HTR-8/SVneo (cell line): ENCODE results near the gene CD24.
"Not testable (repeated sequence)": the region's sequence is repeated elsewhere in the genome, so short reads cannot be mapped to it uniquely, and the experiment has no call there.

ENCODE experiments used
- DNase-seq: peaks from one replicate; pipeline ENCODE4 v3.0.0; 2011; ENCODE audit warnings: low spot score, mixed read lengths; ENCODE audit not compliant: insufficient read length
- FAIRE-seq: peaks from 2 replicates; lab custom pipeline; 2011; peaks lifted over from hg19 to GRCh38; lab: Jason Lieb, UNC

Gene CD24

DNA sequence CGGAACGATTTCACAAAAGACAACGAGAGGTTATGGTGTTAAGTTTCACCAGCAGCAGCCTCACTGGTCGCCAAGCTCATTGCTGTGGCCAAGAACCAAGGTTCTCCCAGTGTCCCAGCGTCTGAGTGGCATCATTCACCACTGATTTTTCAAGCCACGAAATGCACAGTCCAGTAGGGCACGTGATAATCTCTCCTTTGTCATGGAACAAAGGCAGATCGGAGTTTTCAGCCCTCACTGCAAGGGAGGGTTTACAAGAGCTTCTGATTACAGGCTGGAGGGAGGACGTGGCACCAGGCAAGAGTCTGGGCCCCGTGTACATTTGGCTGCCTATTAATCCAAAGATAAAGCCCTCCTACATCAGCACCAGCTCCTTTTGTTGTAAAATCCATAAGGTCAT is 2.0 kb downstream of the CD24 start:
- DNase-seq (no peak), FAIRE-seq (no peak)

DNA sequence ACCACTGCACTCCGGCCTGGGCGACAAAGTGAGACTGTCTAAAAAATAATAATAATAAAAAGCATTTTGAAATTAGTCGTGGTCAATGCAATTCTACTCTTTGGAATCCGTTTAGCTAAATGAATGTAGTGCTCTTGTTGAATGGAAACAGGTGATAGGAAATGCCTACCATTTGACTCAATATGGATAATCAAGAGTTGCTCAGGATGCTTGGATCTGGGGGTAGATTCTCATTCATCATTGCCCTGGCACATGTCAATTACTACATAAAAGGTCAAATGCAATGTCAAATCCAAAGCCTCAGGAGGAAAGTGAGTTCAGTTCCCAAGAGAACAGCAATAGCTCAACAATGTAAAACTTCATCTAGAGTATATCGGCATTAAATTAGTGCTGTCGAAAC is 3.8 kb downstream of the CD24 start:
- not testable (repeated sequence) for FAIRE-seq, DNase-seq

DNA sequence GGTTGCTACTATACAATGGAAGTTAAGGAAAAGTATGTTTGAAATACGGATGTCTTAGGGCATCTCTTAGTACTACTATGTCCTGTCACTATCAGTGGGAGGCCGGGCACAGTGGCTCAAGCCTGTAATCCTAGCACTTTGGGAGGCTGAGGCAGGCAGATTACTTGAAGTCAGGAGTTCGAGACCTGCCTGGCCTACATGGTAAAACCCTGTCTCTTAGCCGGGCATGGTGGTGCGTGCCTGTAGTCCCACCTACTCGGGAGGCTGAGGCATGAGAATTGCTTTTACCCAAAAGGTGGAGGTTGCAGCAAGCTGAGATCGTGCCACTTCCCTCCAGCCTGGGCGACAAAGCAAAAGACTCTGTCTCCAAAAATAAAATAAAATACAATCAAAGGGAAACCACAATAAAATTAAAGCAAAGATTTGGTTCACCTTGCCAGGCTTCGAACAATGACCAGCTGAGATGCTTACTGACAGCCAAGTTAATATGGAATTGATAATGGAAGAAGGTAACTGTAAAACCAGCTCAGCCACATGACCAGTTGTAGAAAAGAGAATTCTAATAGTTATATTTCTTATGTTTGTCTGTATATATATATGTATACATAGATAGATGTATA is 6.5 kb downstream of the CD24 start:
- DNase-seq (no peak), FAIRE-seq (no peak)

DNA sequence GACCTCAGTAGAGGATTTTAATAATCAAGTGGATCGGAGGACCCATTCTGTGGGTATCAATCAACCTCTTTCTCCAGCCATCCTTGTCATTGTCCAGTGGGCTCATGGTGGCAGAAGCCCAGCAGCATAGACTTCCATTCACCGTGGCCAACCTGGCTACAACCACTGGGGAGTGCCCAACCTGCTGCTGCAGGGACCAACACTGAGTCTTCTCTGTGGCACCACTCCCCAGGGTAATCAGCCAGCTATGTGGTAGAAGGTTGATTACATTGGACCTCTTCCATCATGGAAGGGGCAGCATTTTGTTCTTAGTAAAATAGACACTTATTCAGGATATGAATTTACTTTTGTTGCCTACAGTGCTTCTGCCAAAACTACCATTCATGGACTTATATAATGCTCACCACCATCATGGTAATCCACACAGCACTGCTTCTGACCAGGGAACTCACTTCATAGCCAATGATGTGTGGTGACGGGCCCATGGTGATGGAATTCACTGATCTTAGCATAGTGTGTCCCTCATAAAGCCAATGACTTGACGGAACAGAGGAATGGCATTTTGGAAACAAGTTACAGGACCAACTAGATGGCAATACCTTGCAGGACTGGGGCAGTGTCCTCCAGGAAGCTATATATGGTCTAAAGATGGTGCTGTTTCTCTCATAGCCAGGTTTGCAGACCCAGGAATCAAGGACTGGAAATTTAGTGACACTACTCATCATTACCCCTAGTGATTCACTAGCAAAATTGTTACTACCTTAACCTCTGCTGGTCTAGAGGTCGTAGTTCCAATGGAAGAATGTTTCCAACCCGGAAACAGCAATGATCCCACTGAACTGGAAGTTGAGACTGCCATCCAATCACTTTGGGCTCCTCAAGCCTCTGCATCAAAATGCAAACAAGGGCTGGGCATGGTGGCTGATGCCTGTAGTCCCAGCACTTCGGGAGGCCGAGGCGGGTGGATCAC is 7.6 kb downstream of the CD24 start:
- no peak for FAIRE-seq

DNA sequence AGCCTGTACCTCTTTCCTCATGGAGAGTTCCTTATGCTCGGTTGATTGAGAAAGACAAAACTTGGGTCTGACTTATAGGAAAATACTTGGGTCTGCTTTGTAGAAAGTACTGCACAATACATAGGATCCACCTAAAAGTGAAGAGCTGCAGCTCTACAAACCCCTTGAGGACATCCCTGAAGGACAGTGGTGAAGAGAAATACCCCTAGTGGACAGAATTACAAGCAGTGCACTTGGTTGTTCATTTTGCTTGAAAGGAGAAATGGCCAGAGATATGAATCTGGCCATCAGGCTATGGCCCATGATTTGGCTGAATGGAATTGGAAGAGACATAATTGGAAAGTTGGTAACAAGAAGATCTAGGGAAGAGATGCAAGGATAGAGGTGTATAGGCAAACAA is 8.3 kb downstream of the CD24 start:
- DNase-seq: no peak
- no peak for FAIRE-seq

More for the DNA sequence above, 7.6 kb downstream of the CD24 start:
- no peak for DNase-seq

DNA sequence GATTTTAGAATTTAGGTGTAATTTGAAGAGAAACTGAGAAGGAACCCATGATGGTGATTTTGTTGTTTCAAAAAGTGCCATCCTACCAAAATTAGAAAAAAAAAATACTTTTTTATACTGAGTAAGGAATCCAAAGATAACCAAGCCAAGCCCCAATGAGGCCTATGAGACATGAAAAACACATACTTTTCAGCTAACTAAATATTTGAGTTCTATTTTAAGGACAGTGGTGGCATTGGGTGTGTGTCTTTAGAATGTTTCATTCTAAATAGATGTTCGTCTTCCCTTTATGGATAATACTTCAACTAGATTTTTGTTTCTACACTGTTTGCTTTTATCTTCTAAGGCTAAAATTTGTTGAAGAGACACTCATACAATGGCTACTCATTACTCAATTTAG is 9.6 kb downstream of the CD24 start:
- FAIRE-seq: no peak
- no peak for DNase-seq

DNA sequence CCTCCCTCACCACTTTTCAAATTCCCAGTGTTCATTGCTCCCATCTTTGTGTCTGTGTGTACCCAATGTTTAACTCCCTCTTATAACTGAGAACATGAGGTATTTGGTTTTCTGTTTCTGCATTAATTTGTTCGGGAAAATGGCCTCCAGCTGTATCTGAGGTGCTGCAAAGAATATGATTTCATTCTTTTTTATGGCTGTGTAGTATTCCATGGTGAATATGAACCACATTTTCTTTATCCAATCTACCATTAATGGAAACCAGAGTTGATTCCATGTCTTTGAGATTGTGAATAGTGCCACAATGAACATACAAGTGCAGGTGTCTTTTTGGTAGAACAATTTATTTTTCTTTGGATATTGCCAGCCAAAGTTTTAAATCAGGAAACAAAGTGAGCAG is 10.4 kb downstream of the CD24 start:
- DNase-seq: no peak
- FAIRE-seq: no peak

DNA sequence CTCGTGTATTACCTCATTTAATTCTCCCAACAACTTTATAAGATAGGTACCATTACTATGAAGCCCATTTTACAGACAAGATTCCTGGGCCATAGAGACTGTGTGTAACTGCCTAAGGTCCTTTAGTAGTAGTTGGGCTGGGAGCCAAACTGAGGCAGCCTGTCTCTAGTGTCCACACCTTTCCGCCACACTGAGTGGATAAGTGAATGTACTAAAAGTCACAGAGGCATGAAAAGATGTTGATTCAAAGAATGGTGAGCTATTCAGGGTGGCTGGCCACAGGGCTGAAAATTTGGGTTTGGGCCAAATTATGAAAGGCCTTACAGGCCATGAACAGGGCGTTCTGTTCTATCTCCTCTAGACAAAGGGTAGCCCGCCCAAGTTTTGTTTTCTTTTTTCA is 11.0 kb downstream of the CD24 start:
- DNase-seq (no peak), FAIRE-seq (no peak)

DNA sequence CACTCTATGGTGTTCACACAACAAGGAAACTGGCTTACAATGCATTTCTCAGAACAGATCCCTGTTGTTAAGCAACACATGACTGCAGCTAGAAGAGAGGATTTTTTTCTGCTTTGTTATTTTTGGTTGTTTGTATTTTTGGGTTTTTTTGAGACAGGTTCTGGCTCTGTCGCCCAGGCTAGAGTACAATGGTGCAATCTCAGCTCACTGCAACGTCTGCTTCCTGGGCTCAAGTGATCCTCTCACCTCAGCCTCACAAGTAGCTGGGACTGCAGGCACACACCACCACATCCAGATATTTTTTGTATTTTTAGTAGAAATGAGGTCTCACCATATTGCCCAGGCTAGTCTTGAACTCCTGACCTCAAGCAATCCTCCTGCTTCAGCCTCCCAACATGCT is 12.7 kb downstream of the CD24 start:
- FAIRE-seq (no peak), DNase-seq (no peak)

DNA sequence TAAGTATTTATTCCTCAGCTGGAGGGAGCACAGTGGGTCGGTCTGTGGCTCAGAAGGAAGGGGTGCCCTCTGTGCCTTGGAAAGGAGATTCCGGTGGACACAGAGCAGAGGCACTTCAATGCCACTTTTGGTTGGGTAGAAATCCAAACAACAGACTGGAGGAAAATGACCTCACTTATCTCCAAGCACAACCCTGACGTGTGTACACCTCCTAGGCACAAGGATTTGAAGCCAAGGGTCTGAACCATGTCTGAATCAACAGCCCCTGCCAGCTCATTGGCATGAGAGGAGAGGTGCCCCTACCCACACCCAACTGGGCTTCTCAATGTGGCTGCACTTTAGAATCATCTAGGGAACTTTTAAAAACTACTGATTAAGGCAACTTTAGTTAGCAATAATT is 13.4 kb downstream of the CD24 start:
- no peak for FAIRE-seq
- DNase-seq: no peak

DNA sequence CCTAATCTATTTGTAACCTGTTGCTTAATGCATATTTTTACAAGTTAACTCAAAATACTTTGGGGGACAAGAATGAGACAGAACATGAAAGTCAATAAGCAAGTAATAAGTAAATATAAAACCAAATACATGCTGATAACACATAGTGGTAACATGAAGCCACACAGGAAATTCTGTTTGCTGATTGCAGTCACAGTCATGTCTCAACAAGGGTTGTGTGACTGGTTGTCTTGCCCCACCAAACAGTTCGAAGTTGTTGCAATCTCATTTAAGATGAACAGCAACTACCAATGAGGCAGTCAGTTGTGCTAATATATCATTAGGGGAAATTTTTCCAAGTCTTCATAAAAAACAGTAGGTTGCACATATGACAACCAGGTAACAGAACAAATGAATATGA is 14.5 kb downstream of the CD24 start:
- DNase-seq (no peak), FAIRE-seq (no peak)

DNA sequence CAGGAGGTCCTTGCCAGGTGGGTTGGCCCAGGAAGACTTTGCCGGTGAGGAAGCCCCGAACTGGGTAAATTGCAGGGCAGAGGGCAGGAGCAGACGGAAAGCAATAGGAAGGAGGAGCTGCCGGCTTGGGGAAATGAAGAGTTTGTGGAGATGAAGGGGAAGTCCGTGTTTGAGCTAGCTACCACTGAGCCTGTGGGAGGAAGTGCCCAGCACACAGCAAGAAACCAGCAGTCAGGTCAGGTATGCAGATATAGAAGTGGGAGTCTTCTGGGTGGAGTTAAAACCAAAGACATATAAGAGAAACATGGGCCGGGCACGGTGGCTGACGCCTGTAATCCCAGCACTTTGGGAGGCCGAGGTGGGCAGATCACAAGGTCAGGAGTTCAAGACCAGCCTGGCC is 34.7 kb downstream of the CD24 start:
- FAIRE-seq: no peak
- DNase-seq: no peak

DNA sequence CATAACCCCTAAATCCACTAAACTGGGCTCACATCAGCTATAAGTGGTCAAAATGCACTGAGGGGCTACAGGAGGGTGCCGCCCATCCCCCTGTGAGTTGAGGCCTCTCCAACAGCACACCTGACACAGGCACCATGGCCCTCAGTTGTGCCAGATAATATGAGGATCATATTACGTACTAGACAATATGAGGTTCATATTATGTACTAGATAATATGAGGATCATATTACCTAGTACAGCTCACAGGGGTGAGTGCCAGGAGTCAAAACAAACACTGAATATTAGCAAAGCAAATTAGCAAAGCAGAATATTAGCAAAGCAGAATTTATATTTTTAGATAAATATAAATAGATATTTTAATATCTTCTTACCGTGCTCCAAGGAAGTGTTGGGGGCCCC is 35.3 kb downstream of the CD24 start:
- no peak for FAIRE-seq
- DNase-seq: no peak

DNA sequence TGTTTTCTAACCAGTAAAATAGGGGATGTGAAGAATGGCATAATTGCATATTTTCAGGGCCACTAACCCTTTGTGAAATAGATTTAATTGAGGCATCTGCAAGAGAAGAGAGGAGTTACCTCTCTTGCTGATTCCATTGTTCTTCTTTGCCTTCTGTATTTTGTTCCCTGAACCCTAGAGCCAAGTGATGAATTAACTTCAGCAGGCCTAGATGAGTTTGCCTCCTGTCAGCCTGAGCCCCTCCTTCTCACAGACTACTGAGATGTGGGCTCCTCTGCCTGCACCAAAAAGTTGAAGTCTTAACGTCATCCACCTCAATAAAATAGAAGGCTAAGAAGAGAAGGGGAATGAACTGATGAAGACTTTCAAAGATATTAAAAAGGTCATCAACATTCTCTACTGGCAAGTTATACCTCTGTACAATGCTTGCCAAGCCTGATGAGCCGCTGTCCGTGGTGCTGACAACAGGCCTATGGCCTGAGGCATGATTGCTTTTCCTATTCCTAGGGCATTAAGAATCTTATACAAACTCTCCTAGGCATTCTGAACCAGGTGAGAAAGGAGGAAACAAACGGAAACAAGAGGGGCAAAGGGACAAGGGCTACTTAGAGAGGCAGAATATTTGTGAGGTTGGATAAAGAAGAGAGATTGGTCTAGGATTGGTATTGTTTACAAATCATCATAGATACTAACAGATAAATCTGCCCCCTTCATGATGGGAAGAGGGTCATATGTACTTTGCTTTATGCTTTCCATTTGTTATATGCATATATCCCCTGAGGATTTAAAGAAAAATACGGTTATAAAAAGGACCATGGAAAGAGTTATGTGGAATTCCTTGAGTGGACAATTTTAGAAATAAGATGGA is 46.8 kb downstream of the CD24 start:
- FAIRE-seq (no peak), DNase-seq (peak; percentile 39)

DNA sequence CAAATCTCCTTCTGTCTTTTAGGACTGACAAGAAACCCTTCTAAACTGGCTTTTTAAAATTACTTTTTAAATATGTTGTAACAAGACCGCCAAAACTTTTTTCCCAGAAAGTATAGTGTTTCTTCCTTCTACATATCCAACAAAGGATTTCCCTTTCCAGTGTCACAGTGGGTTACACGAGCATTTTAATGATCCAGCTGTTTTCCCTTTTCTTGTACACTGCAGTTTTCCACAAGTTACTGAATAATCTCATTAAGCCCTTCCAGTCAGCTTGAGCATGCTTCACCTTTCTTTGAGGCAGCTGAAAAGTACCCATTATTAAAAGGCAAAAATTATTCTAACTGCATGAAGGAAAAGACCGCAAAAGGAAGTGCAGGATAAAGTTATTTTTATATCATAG is 48.6 kb downstream of the CD24 start:
- DNase-seq: no peak
- no peak for FAIRE-seq

DNA sequence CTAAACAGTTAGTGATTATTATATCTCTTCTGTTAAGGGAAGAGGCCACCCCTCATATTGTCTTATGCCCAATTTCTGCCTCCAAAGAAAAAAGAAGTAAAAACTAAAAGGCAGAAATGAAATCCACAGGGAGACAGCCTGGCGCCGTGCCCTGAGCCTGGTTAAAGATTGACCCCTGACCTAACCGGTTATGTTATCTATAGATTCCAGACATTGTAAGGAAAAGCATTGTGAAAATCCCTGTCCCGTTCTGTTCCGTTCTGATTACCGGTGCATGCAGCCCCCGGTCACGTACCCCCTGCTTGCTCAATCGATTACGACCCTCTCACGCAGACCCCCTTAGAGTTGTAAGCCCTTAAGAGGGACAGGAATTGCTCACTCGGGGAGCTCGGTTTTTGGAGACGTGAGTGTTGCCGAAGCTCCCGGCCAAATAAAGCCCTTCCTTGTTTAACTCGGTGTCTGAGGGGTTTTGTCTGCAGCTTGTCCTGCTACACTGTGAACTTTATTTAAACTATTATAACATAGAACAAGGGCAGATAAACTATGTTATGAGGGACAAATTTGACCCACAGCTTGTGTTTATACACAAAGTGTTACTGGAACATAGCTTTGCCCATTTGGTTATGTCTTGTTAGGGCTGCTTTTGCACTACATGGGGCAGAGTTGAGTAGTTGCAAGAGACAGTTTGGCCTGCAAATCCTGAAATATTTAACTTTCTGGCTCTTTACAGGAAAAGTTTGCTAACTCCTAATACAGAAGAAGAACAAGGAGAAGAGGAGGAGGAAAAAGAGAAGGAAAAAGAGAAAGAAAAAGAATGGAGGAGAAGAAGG is 49.6 kb downstream of the CD24 start:
- DNase-seq: no peak
- no peak for FAIRE-seq

DNA sequence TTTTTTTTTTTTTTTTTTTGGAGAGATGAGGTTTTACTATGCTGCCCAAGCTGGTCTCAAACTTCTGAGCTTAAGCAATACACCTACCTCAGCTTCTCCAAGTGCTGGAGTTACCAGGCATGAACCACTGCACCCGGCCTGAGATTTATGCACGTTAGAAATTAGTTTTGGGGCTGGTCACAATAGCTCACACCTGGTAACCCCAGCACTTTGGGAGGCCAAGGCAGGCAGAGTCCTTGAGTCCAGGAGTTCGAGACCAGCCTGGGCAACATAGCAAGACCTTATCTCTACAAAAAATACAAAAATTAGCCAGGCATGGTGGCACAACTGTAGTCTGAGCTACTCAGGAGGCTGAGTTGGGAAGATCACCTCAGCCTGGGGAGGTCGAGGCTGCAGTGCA is 51.9 kb downstream of the CD24 start:
- DNase-seq: no peak
- FAIRE-seq: no peak
